Hematopoietic multipotent progenitor cell treated with erythropoietin and hydrocortisone succinate and interleukin-3 and kit ligand, for 4 days (in vitro differentiated cells): ENCODE data around the gene UBR3.
"Not testable (repeated sequence)": the region's sequence is repeated elsewhere in the genome, so short reads cannot be mapped to it uniquely, and the experiment has no call there.

ENCODE experiments used
- DNase-seq: peaks from one replicate; pipeline ENCODE4 v3.0.0-alpha.2; 2015

Gene UBR3

DNA sequence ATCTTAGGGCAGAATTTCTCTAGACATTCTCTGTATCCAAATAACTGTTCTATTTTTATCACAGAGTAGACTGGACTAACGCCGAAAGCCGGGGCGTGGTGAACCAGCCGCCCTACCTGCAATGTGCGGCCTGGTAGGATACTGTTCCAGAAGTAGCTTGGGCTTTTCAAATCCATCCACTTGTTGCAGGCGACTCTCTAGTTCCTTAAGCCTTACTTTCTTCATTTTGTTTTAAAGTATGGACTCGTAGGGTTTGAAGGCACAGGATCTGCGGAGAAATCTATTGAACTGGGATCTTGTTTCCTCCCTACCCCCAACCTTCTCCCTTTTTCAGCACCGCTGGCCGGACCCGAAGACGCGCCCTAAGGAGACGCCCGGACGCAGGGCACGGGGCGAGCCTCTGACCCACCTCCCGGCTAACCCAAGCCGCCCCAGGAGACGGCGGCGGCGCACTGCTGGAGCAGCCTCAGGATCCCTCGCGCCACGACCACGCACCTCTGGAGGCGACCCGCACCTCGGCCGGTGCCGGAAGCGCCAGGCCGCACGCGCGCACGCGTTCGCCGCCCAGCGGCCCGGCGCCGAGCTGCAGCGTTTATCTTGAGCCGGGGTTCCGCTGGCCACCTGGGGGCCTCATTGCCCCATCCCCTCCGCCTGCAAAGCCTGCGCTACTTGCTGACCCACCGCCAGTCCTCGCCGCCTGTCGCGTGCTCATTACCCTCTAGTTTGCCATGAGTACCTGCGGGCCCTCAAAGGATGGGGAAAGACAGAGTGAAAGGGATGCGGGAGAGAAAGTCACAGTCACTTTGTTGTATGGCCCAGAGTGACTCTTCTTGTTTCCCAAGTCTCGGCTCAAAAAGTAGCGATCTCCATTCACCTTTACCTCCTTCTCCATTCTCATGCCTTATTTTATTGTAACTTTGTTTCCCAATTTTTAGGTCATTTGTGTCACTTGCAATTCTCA, 2.6 kb upstream of the UBR3 start, which contains the start of gene METTL5:
METTL5 (minus strand) TSS at position 533 of the 961 bp plus-strand sequence; CDS start at position 225, 308 bp downstream.
- peak; percentile 93 for DNase-seq

DNA sequence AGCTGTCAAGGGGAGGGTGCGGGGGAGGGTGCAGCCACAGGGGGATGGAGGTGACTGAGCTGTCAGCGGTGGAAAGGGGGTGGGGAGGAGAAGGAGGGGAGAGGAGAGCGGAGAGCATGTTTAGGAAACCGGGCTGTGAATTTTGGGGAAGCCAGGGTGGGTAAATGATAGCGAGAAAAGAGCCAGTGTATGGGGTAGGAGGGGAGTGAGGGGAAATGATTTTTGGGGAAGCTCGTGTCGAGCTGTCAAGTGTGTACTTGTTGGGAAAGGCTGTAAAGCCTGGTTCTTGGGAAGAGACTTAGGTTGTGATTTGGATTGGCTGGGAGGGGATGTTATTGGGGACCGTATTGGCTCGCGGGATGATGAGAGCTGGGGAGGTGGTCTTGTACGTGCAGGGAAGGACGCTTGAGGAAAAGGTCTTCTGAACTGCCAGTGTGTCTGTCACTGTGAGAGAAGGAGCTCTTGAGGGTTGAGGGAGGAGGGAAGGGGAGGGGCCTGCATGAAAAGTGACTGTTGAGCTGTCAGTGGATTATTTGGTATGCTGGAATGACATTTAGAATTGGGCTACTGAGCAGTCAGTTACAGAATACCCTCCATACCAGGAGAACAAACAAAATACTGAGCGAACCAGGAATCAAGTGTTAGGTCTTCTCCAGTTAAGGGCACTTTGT, 1.0 kb downstream of the UBR3 start:
- peak; percentile 83 for DNase-seq

DNA sequence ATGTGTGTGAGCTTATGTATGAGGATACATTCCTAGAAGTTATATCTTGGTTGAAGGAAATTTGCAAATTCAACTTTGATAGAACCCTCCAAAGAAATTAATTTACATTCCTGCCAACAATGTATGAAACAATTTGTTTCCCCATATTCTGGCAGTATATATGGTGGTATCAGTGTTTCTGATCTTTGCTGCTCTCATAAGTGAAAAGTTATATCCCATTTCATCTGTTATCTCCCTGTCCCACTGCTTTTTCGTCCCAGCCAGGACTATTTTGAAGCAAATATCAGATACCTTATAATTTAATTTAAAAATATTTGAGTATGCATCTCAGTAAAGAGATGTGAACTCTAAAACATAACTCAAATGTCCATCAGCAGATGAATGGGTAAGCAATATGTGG, 7.1 kb downstream of the UBR3 start:
- DNase-seq = no peak

DNA sequence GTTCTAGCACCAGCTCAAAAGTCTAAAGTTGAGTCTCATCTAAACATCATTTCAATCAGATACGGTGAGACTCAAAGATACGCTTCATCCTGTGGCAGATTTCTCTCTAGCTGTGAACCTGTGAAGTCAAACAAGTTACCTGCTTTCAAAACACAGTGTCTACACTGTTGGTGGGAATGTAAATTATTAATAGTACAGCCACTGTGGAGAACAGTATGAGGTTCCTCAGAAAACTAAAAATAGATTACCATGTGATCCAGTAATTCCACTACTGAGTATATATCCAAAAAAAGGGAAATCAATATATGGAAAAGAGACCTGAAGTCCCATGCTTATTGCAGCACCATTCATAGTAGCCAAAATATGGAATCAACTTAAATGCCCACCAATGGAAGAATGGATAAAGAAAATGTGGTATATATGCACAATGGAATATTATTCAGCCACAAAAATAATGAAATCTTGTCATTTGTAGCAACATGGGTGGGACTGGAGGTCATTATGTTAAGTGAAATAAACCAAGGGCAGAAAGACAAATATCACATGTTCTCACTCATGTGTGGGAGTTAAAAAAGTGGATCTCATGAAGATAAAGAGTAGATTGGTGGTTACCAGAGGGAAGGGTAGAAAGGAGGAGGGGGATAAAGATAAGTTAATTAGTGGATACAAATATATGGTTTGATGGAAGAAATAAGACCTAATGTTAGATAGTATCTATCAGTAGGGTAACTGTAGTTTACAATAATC, 11.7 kb downstream of the UBR3 start:
- no peak for DNase-seq

DNA sequence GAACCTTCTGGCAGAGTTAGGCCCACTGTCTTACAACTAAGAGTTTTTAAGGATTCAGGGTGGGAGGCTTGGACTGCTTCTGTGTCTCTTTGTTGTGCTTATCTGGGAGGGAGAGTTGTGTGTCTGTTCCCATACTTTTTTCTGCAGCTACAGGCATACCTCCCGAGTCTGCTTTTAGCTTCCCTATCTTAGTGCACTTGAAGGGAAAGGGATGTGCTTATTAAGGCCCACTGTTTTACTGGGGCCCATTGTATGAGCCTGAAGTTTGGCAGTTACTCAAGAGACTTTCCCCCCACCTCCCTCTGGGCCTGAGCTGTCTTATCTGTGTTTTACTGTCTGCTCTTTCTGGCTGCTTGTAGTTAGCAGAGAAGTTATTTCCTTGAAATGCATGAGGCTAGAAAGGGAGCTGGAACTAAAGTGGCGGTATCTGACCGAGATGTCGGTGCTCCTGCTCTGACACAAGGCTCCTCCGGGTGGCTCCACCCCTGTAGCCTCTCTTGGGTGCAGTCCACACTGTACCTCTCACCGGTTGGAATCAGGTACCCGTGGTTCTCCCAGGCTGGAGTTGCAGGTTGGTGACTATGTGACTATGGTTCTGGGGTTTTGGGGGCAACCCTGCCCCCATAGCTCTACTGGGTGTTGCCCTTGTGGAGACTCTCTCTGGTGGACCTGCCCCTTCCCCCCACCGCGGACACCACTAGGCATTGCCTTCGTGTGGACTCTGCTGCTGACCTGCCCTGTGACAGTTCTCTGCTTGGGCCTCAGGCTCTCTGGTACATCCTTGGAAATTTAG, 12.9 kb downstream of the UBR3 start:
- peak; percentile 94 for DNase-seq

DNA sequence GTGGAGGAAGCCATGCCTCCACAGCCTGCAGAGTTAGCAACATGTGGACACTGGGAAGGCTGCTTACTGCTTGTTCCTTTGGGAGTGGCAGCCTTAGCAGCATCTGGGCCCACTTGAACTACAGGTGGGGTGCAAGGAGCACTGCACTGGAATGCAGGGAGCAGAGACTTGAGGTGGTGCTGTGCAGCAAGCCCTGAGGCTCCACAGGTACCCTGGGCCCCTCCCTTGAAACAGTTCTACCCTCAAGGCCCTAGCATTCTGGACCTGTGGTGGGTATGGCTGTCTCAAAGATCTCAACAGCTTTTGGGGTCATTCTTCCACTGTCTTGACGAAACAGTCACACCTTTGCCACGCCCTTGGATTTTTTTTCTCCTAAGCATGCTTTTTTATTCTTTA, 13.5 kb downstream of the UBR3 start:
- no peak for DNase-seq

DNA sequence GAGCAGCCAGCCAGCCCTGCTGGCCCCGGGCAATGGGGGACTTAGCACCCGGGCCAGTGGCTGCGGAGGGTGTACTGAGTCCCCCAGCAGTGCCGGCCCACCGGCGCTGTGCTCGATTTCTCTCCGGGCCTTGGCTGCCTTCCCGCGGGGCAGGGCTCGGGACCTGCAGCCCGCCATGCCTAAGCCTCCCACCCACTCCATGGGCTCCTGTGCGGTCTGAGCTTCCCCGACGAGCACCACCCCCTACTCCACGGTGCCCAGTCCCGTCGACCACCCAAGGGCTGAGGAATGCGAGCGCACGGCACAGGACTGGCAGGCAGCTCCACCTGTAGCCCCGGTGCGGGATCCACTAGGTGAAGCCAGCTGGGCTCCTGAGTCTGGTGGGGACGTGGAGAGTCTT, 14.4 kb downstream of the UBR3 start:
- DNase-seq = not testable (repeated sequence)

DNA sequence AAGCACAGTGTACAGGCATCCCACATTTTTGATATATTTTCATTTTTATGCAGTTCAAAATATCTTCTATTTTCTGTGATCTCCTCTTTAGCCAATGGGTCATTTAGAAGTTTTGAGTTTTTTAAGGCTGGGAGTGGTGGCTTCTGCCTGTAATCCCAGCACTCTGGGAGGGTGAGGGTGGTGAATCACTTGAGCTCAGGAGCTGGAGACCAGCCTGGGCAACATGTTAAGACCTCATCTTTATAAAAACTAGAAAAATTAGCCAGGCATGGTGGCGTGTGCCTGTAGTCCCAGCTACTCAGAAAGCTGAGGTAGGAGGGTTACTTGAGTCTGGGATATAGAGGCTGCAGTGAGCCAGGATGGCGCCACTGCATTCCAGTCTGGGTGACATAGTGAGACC, 17.8 kb downstream of the UBR3 start:
- no peak for DNase-seq

DNA sequence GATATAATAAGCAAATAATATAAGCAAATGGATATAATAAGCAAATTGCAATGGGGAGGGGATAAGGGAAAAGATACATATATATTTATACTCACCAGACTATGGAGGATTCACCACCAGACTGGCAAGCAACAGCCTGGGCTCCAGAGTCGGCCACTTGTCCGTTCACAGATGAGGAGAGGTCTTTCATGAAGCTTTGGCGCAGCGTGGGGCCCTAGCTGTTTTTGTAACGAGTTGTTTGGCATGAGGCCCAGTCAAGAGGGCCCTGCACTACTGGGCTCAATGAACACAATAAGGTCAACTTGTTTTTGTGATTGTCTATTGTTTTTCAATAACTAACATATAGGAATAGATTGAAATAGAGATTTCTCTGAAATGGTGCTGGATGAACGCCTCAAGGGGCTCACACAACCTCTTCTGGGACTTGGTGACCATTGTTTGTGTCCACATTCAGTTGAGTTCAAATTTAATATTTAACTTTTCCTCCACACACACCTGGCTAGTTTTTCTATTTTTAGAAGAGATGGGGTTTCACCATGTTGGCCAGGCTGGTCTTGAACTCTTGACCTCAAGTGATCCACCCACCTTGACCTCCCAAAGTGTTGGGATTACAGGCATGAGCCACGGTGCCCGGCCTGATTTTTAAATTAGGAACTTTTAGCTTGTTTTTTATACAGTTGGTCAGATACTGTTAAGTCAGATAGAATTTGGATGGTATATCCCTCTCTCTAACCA, 21.9 kb downstream of the UBR3 start:
- DNase-seq = not testable (repeated sequence)

DNA sequence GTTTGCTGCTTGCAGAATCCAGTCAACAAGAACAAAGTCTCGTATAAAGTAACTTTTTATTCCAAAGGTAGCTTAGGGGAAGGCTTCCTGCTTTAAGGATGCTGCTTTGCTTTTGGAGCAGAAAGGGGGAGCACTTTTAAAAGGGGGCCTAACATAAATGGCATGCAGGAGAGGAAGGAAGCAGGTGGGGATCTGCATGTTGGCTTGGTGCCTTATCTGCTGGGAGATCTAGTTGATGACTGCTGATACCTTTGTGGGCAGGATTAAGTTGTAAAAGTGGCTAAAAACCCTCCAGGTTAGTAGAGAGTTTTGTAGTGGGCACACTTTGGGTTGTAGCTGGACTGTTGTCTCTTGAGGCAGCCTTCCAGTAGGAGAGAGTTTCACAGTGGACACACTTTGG, 22.5 kb downstream of the UBR3 start:
- no peak for DNase-seq

DNA sequence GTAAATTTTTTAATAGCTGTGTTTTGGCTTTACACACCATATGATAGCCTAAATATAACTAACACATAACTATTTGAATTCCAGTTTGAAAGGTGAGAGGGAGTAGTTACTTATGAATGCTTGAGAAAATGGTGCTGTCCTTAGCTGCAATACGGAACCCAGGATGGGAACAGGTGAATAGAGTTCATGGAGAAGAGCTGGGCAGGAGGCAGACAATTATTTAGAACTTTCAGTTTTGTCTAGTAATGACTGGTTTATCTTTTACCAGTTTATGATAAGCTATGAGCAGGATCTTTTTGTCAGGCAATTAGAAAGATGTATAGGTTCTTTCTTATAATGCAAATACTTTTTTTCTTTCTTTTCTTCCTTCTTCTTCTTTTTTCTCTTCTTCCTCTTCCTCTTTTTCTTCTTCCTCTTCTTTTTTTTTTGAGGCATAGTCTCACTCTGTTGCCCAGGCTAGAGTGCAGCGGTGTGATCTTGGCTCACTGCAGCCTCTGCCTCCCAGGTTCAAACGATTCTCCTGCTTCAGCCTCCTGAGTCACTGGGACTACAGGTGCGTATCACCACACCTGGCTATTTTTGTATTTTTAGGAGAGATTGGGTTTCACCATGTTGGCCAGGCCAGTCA, 25.9 kb downstream of the UBR3 start:
- DNase-seq = no peak

DNA sequence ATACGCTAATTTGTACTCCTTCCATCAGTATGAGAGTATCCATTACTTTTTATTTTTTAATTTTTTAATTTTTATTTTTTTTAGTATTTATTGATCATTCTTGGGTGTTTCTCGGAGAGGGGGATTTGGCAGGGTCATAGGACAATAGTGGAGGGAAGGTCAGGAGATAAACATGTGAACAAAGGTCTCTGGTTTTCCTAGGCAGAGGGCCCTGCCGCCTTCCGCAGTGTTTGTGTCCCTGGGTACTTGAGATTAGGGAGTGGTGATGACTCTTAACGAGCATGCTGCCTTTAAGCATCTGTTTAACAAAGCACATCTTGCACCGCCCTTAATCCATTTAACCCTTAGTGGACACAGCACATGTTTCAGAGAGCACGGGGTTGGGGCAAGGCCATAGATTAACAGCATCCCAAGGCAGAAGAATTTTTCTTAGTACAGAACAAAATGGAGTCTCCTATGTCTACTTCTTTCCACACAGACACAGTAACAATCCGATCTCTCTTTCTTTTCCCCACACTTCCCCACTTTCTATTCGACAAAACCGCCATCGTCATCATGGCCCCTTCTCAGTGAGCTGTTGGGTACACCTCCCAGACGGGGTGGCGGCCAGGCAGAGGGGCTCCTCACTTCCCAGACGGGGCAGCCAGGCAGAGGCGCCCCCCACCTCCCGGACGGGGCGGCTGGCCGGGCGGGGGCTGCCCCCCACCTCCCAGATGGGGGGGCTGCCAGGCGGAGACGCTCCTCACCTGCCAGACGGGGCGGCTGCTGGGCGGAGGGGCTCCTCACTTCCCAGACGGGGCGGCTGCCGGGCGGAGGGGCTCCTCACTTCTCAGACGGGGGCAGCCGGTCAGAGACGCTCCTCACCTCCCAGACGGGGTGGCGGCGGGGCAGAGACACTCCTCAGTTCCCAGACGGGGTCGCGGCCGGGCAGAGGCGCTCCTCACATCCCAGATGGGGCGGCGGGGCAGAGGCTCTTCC, 28.3 kb downstream of the UBR3 start:
- not testable (repeated sequence) for DNase-seq

DNA sequence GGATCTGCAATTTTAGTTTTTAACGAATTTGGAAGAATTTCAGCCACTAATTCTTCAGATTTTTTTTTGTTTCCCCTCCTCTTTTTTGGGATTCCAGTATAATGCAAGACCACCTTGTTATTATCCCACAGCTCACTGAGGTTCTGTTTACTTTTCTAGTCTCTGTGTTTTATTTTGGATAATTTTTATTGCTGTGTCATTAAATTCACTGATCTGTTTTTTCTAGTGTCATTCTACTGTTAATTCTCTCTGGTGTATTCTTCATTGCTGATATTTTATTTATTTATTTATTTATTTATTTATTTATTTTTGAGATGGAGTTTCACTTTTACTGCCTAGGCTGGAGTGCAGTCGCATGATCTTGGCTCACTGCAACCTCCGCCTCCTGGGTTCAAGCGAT, 32.2 kb downstream of the UBR3 start:
- no peak for DNase-seq

DNA sequence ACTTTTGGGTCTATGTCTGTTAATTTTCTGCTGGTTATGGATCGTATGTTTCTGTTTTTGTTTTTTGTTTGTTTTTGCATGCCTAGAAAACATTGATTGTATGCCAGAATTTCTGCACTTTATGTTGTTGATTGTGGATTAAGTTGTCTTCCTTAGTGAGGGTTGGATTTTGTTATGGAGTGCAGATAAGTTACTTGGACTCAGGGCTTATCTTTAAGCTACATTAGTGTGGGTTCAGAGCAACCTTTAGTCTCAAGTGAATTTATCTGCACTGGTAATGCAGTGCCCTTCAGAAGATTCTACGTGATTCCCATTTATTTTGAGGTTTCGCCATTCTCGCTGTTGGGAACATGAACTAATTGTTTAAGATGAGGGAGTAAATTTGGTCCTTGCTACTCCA, 32.9 kb downstream of the UBR3 start:
- DNase-seq = no peak

DNA sequence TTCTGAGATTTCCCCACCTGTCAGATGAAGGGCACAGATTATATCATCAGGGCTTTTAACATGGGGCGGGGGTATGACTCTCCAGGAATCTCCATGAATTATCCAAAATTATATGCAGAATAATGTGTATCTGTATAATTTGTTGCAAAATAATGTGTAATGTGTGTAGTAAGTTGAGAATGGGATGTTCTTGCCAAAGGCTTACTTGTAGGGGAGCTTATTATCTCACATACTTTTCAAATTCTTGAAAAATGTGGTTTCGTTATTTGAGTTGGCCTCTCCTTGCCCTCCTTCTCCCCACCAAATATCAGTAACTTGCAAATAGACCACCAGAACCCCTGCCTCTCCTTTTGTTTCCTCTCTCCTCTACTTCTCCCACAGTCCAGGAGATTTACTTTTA, 35.6 kb downstream of the UBR3 start:
- DNase-seq = no peak

DNA sequence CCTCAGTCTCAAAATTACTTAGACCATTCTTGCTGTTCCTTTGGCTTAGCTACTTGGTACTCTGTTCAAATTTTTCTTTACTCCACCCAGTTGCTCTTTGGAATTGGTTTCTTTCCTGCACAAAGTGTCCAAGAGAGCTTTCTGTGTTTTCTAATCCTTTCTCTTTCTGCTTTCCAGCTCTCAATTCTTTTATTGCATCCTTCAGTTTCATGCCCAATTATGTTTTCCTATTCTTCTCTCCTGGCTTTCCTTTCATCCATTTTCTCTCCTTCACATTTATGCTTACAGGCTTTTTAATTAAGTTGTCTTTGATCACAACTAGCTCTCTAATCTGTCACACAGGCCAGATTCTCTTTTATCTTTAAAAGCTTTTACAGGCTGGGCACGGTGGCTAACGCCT, 38.2 kb downstream of the UBR3 start:
- DNase-seq = no peak

DNA sequence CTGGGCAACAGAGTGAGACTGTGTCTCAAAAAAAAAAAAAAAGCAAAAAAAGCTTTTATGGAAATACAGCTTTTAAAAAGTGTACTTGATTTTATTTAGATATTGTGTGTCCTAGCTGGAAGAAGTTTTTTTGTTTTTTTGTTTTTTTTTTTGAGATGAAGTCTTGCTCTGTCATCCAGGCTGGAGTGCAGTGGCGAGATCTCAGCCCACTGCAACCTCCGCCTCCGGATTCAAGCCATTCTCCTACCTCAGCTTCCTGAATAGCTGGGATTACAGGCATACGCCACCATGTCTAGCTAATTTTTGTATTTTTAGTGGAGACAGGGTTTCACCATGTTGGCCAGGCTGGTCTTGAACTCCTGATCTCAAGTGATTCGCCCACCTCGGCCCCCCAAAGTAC, 39.0 kb downstream of the UBR3 start:
- not testable (repeated sequence) for DNase-seq

DNA sequence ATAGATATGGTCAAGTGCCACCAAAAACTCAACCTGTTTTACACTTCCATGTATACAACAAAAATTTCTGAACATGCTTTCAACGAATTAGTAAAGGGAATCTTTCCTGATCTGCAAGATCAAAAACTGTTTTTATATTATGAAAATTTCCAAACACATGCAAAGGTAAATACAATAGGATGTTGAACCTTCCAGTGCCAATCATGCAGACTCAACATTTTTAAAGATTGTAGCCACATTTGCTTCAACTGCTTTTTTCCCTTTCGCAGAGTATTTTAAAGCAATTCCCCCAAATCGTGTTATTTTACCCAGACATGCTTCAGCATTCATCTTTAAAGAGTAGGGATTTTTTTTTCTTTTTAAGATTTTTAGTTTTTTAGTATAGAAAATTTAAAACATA, 40.3 kb downstream of the UBR3 start:
- no peak for DNase-seq

DNA sequence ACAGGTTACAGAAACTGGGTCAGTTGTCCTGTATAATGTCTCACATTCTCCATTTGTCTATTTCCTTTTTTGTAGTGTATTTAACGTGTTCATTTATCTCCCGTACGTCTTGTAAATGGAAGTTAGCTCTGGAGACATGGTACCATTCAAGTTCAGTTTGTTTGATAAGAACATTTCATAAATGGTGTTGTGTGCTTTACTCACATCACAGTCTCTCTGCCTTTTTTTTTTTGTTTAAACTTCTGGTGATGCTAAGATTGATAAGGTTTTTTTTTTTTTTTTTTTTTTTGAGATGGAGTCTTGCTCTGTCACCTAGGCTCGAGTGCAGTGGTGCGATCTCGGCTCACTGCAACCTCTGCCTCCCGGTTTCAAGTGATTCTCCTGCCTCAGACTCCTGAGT, 41.7 kb downstream of the UBR3 start:
- no peak for DNase-seq

DNA sequence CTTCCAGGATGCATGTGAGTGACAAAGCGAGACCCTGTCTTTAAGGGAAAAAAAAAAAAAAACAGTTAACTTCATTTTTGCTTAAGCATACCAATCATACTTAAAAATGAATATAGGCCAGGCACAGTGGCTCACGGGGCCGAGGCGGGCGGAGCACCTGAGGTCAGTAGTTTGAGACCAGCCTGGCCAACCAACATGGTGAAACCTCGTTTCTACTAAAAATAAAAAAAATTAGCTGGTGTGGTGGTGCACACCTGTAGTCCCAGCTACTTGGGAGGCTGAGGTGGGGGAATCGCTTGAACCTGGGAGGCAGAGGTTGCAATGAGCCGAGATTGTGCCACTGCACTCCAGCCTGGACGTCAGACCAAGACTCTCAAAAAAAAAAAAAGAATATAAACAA, 44.1 kb downstream of the UBR3 start:
- DNase-seq = not testable (repeated sequence)
